ENCODE results near the gene DNMT3B. TPM values are rescaled to one million over a fixed set of nuclear protein-coding genes. Genes with fewer than 3 reads are reported as not detected.
A peak's percentile ranks its signal among the peaks of the same experiment; 100 is the strongest.

Gene DNMT3B
- total and polyA plus RNA-seq, 9 of the 15 experiments (the other 6 are each of a cell fraction or from before 2014, with no cell fraction given): 9.3 to 74.8 (median 49.1) TPM

DNA sequence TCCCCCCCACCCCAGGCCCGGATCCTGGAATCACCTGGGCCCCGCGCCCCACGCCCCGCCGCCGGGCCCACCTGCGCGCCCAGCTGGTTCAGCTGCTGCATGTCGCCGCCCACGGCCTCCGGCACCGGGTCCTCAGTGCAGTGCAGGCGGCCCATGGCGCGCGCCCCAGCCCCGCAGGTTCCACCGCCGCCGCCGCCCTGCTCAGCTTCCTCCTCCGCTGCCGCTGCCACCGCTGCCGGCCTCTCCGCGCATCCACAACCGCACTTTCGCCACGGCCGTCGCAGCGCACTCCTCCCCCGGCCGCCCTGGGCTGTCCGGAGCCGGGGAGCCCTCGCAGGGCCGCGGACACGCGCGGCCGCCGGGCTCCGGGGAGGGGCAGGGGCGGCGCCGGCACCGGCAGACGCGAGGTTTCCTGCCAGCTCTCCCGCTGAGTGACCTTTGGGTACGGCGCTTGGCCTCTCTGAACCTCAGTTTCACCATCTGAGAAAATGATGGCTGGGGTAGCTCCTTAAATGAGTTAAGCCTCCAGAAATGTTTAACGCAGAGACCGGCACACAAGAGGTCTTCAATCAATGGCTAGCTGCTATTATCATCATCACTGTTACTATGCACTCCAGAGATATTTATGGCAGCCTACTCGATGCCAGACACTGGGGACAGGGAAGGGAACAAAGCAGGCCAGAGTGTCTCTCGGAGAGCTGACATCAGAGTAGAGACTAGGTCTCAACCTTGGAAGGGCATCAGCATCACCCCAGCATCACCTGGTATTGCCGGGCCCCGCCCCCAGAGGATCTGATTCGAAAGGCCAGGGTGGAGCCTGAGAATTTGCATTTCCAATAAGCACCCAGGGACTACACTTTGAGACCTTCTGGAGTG, 18.7 kb upstream of the DNMT3B start, which contains the start of gene COMMD7 (continued):
- TF ChIP-seq SAFB (IDR thresholded peaks at IDR 0.05; ENCODE audit: borderline replicate concordance, low read depth, low read length): peak; percentile 97
- TF ChIP-seq ZNF780A (CRISPR knock-in tag; IDR thresholded peaks at IDR 0.05): no peak
- TF ChIP-seq POU5F1 (IDR thresholded peaks at IDR 0.05; ENCODE audit: borderline replicate concordance, low read depth, low read length, partially characterized antibody): no peak
- TF ChIP-seq, protein P1, sequence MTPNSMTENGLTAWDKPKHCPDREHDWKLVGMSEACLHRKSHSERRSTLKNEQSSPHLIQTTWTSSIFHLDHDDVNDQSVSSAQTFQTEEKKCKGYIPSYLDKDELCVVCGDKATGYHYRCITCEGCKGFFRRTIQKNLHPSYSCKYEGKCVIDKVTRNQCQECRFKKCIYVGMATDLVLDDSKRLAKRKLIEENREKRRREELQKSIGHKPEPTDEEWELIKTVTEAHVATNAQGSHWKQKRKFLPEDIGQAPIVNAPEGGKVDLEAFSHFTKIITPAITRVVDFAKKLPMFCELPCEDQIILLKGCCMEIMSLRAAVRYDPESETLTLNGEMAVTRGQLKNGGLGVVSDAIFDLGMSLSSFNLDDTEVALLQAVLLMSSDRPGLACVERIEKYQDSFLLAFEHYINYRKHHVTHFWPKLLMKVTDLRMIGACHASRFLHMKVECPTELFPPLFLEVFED (CRISPR knock-in tag; conservative IDR thresholded peaks at IDR 0.05): no peak
- peak; percentile 85 for TF ChIP-seq CXXC5 (CRISPR knock-in tag; IDR thresholded peaks at IDR 0.05)
- TF ChIP-seq MAFF (IDR thresholded peaks at IDR 0.05; ENCODE audit: low read length): no peak
- TF ChIP-seq NONO (IDR thresholded peaks at IDR 0.05; ENCODE audit: low read depth in 2 of 2, low read length in 1 of 2): peak; percentile 36 to 85; a peak in 2 of 4 replicates
- 0 out of 2 replicates have a peak, but pooled peaks have one; percentile 51 for TF ChIP-seq CAMTA2 (CRISPR knock-in tag; conservative IDR thresholded peaks at IDR 0.05)
- TF ChIP-seq CHD4 (IDR thresholded peaks at IDR 0.05; ENCODE audit: insufficient read depth, insufficient replicate concordance, low read depth, low read length, poor library complexity, severe bottlenecking): no peak
- TF ChIP-seq, protein P2, sequence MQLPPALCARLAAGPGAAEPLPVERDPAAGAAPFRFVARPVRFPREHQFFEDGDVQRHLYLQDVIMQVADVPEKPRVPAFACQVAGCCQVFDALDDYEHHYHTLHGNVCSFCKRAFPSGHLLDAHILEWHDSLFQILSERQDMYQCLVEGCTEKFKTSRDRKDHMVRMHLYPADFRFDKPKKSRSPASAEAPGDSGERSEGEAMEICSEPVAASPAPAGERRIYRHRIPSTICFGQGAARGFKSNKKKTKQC (CRISPR knock-in tag; IDR thresholded peaks at IDR 0.05): peak; percentile 42; the same call in 1 of the 2 replicates
- TF ChIP-seq, protein P3, sequence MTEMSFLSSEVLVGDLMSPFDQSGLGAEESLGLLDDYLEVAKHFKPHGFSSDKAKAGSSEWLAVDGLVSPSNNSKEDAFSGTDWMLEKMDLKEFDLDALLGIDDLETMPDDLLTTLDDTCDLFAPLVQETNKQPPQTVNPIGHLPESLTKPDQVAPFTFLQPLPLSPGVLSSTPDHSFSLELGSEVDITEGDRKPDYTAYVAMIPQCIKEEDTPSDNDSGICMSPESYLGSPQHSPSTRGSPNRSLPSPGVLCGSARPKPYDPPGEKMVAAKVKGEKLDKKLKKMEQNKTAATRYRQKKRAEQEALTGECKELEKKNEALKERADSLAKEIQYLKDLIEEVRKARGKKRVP (CRISPR knock-in tag; IDR thresholded peaks at IDR 0.05): no peak
- peak; percentile 80 for TF ChIP-seq RBFOX2 (IDR thresholded peaks at IDR 0.05; ENCODE audit: low read depth, low read length)
- TF ChIP-seq SRF (CRISPR knock-in tag; IDR thresholded peaks at IDR 0.05): no peak
- TF ChIP-seq, protein P4, sequence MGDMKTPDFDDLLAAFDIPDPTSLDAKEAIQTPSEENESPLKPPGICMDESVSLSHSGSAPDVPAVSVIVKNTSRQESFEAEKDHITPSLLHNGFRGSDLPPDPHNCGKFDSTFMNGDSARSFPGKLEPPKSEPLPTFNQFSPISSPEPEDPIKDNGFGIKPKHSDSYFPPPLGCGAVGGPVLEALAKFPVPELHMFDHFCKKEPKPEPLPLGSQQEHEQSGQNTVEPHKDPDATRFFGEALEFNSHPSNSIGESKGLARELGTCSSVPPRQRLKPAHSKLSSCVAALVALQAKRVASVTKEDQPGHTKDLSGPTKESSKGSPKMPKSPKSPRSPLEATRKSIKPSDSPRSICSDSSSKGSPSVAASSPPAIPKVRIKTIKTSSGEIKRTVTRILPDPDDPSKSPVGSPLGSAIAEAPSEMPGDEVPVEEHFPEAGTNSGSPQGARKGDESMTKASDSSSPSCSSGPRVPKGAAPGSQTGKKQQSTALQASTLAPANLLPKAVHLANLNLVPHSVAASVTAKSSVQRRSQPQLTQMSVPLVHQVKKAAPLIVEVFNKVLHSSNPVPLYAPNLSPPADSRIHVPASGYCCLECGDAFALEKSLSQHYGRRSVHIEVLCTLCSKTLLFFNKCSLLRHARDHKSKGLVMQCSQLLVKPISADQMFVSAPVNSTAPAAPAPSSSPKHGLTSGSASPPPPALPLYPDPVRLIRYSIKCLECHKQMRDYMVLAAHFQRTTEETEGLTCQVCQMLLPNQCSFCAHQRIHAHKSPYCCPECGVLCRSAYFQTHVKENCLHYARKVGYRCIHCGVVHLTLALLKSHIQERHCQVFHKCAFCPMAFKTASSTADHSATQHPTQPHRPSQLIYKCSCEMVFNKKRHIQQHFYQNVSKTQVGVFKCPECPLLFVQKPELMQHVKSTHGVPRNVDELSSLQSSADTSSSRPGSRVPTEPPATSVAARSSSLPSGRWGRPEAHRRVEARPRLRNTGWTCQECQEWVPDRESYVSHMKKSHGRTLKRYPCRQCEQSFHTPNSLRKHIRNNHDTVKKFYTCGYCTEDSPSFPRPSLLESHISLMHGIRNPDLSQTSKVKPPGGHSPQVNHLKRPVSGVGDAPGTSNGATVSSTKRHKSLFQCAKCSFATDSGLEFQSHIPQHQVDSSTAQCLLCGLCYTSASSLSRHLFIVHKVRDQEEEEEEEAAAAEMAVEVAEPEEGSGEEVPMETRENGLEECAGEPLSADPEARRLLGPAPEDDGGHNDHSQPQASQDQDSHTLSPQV (IDR thresholded peaks at IDR 0.05): peak; percentile 80
- TF ChIP-seq JUND (IDR thresholded peaks at IDR 0.05; ENCODE audit: borderline replicate concordance, low read depth, low read length): no peak
- no peak; the same call in 2 of the 3 replicates for TF ChIP-seq JUND (tag; IDR thresholded peaks at IDR 0.05; ENCODE audit: borderline replicate concordance, low read depth, low read length)
- TF ChIP-seq ZKSCAN1 (IDR thresholded peaks at IDR 0.05; ENCODE audit: low read depth, low read length): no peak

Measured in K562 (cell line).